Hepatocyte (in vitro differentiated cells): Measurements from ENCODE around the gene CD40.

Source experiments
- CTCF ChIP-seq: fragments of 200-600 bp; sonication (generic); IDR thresholded peaks from 2 replicates; pipeline ENCODE4 v1.5.1; 2016; ENCODE audit warnings: antibody characterized with exemption, mild to moderate bottlenecking; ENCODE audit not compliant: poor library complexity
- EZH2 ChIP-seq: fragments of 200-600 bp; sonication (generic); IDR thresholded peaks from 2 replicates; pipeline ENCODE4 v1.6.1; 2016; ENCODE audit warnings: antibody characterized with exemption, mild to moderate bottlenecking, borderline replicate concordance

GRCh38 chr20:46100988-46101387, 17.1 kb upstream of the CD40 start:
- no peak for TF ChIP-seq CTCF
- TF ChIP-seq EZH2, result no peak
